CD8-positive, alpha-beta memory T cell (primary cell): ENCODE measurements around the gene NKAP. TPM values are rescaled to one million over a fixed set of nuclear protein-coding genes. Genes with fewer than 3 reads are reported as not detected.
"Not testable (repeated sequence)": the region's sequence is repeated elsewhere in the genome, so short reads cannot be mapped to it uniquely, and the experiment has no call there.

Experiments used
- CTCF ChIA-PET: fragments of 350-600 bp; sonication (Branson Sonifier 250); formaldehyde crosslinking; loops from one replicate; lab custom pipeline; 2021; ENCODE audit warnings: antibody characterized with exemption; lab: Charles Lee
- POLR2A ChIA-PET: fragments of 350-600 bp; sonication (Branson Sonifier 250); formaldehyde crosslinking; loops from one replicate; lab custom pipeline; 2021; ENCODE audit warnings: antibody characterized with exemption; lab: Charles Lee
- DNase-seq, 5 donors: peaks; one replicate each; pipeline versions ENCODE4 v3.0.0 to v3.0.0-alpha.2; 2020 to 2022; ENCODE audit warnings: mixed read lengths in 1 of 5
- H3K27ac ChIP-seq: one replicate; pipeline ENCODE4 v1.7.0; 2013; ENCODE audit warnings: low read depth, mild to moderate bottlenecking, low read length, moderate library complexity
- H3K27me3 ChIP-seq: 2 replicates; pipeline ENCODE4 v1.7.0; 2013; ENCODE audit warnings: low read length, mild to moderate bottlenecking; ENCODE audit not compliant: insufficient read depth, poor library complexity, severe bottlenecking
- H3K36me3 ChIP-seq: 2 replicates; pipeline ENCODE4 v1.7.0; 2013; ENCODE audit warnings: mild to moderate bottlenecking, low read length, moderate library complexity; ENCODE audit not compliant: insufficient read depth
- H3K4me1 ChIP-seq: 2 replicates; pipeline ENCODE4 v1.7.0; 2013; ENCODE audit warnings: mild to moderate bottlenecking, low read length, moderate library complexity; ENCODE audit not compliant: insufficient read depth
- H3K4me3 ChIP-seq: 2 replicates; pipeline ENCODE4 v1.7.0; 2013; ENCODE audit warnings: mild to moderate bottlenecking, low read length
- H3K9me3 ChIP-seq: 2 replicates; pipeline ENCODE4 v1.7.0; 2013; ENCODE audit warnings: mild to moderate bottlenecking, low read length
- H3K27ac Mint-ChIP-seq, 8 donors: one replicate each; pipeline ENCODE4 v1.8.0; 2020 to 2021; ENCODE audit warnings: mixed read lengths in 8 of 8, mild to moderate bottlenecking in 6 of 8, inconsistent platforms in 3 of 8, moderate library complexity in 3 of 8
- H3K27me3 Mint-ChIP-seq, 2 donors: one replicate each; pipeline ENCODE4 v1.8.0; 2020 to 2021; ENCODE audit warnings: mixed read lengths in 2 of 2, mild to moderate bottlenecking in 1 of 2, moderate library complexity in 1 of 2
- H3K36me3 Mint-ChIP-seq, 3 donors: one replicate each; pipeline ENCODE4 v1.8.0; 2020 to 2021; ENCODE audit warnings: mixed read lengths in 3 of 3, inconsistent platforms in 1 of 3, mild to moderate bottlenecking in 1 of 3
- H3K4me1 Mint-ChIP-seq, 3 donors: one replicate each; pipeline ENCODE4 v1.8.0; 2020 to 2021; ENCODE audit warnings: mixed read lengths in 3 of 3, inconsistent platforms in 1 of 3, mild to moderate bottlenecking in 1 of 3
- H3K4me3 Mint-ChIP-seq, 7 donors: one replicate each; pipeline ENCODE4 v1.8.0; 2020 to 2021; ENCODE audit warnings: mixed read lengths in 7 of 7, mild to moderate bottlenecking in 6 of 7, moderate library complexity in 4 of 7, inconsistent platforms in 2 of 7
- H3K9me3 Mint-ChIP-seq, 5 donors: one replicate each; pipeline ENCODE4 v1.8.0; 2020 to 2022; ENCODE audit warnings: mixed read lengths in 5 of 5, mild to moderate bottlenecking in 3 of 5, moderate library complexity in 2 of 5, inconsistent platforms in 1 of 5
- polyA plus RNA-seq: library from polyadenylated mRNA; unstranded; fragments of 300-500 nt; fragmentation: Illumina TruSeq; gene quantifications from one replicate; pipeline ENCODE4 v1.2.3, GENCODE V29; 2021
- total RNA-seq, 2 experiments: library from RNA; stranded (reverse); gene quantifications; one replicate each; pipeline ENCODE4 v1.2.3, GENCODE V29; 2021

The NKAP gene
- total and polyA plus RNA-seq, 3 experiments from 2014 or later: 4.6 to 11.7 (median 11.3) TPM

- no peaks in the 10 kb centered on the region for H3K4me1 ChIP-seq
- POLR2A ChIA-PET: no interaction called here
- H3K27me3 ChIP-seq: no peaks in the 10 kb centered on the region
- H3K36me3 ChIP-seq: no peaks in the 10 kb centered on the region
- Mint-ChIP-seq H3K36me3 (no peaks in the 10 kb centered on the region), H3K27me3 (peaks cover 8 to 25% of the 10 kb centered on the region in 2 donors), H3K27ac (no peak overlapping the region), H3K9me3 (no peaks in the 10 kb centered on the region), H3K4me3 (no peak overlapping the region), H3K4me1 (no peaks in the 10 kb centered on the region)
- no peak for DNase-seq
- no peak overlapping the region for H3K4me3 ChIP-seq
- CTCF ChIA-PET: interaction anchor here (0.9 kb wide), 1 partner anchor 11 kb away, joined by 4 read pairs; no protein-coding TSS in a partner anchor
- no peaks in the 10 kb centered on the region for H3K9me3 ChIP-seq
- H3K27ac ChIP-seq: no peak overlapping the region
These were observed 38.6 kb upstream of the NKAP start for GRCh38 chrX:119982145-119982544.

GRCh38 chrX:119981286-119982070 is 37.9 kb upstream of the NKAP start:
- Mint-ChIP-seq H3K4me1 (no peaks in the 10 kb centered on the region), H3K27me3 (peaks cover 8 to 24% of the 10 kb centered on the region in 2 donors), H3K27ac (no peak overlapping the region), H3K9me3 (no peaks in the 10 kb centered on the region), H3K4me3 (no peak overlapping the region), H3K36me3 (no peaks in the 10 kb centered on the region)
- H3K9me3 ChIP-seq: no peaks in the 10 kb centered on the region
- no peak for DNase-seq
- CTCF ChIA-PET: interaction anchor here (0.9 kb wide), 1 partner anchor 12 kb away, joined by 4 read pairs; no protein-coding TSS in a partner anchor
- H3K4me3 ChIP-seq: no peak overlapping the region
- no peaks in the 10 kb centered on the region for H3K36me3 ChIP-seq
- no peaks in the 10 kb centered on the region for H3K27me3 ChIP-seq
- no peak overlapping the region for H3K27ac ChIP-seq
- POLR2A ChIA-PET: interaction anchor here (0.5 kb wide), 1 partner anchor 18 kb away, joined by 6 read pairs; no protein-coding TSS in a partner anchor
- no peaks in the 10 kb centered on the region for H3K4me1 ChIP-seq

GRCh38 chrX:119977172-119977571 is 33.6 kb upstream of the NKAP start:
- H3K27ac Mint-ChIP-seq, H3K36me3 ChIP-seq, H3K4me1 Mint-ChIP-seq, H3K9me3 ChIP-seq, H3K4me3 Mint-ChIP-seq, CTCF ChIA-PET, POLR2A ChIA-PET, H3K27me3 ChIP-seq, H3K27me3 Mint-ChIP-seq, H3K36me3 Mint-ChIP-seq, H3K4me3 ChIP-seq, H3K9me3 Mint-ChIP-seq, H3K4me1 ChIP-seq, H3K27ac ChIP-seq, DNase-seq: not testable (repeated sequence)

- POLR2A ChIA-PET: no interaction called here
- Histone ChIP-seq H3K36me3 (no peaks in the 10 kb centered on the region), H3K4me1 (no peaks in the 10 kb centered on the region), H3K4me3 (no peak overlapping the region), H3K27me3 (no peaks in the 10 kb centered on the region), H3K9me3 (no peaks in the 10 kb centered on the region), H3K27ac (no peak overlapping the region)
- H3K27ac Mint-ChIP-seq: no peak overlapping the region
- no peak overlapping the region for H3K4me3 Mint-ChIP-seq
- H3K36me3 Mint-ChIP-seq: no peaks in the 10 kb centered on the region
- H3K27me3 Mint-ChIP-seq: no peaks in the 10 kb centered on the region
- no peak for DNase-seq
- CTCF ChIA-PET: no interaction called here
- no peaks in the 10 kb centered on the region for H3K4me1 Mint-ChIP-seq
- H3K9me3 Mint-ChIP-seq: no peaks in the 10 kb centered on the region
These were observed 27.6 kb upstream of the NKAP start for GRCh38 chrX:119971184-119971583.

- Mint-ChIP-seq H3K27ac (no peak overlapping the region), H3K36me3 (no peaks in the 10 kb centered on the region), H3K4me3 (no peak overlapping the region), H3K27me3 (no peaks in the 10 kb centered on the region), H3K4me1 (no peaks in the 10 kb centered on the region), H3K9me3 (no peaks in the 10 kb centered on the region)
- ChIA-PET CTCF (no interaction called here), POLR2A (no interaction called here)
- H3K4me1 ChIP-seq: no peaks in the 10 kb centered on the region
- no peaks in the 10 kb centered on the region for H3K9me3 ChIP-seq
- H3K4me3 ChIP-seq: no peak overlapping the region
- H3K27me3 ChIP-seq: no peaks in the 10 kb centered on the region
- DNase-seq: no peak
- H3K36me3 ChIP-seq: no peaks in the 10 kb centered on the region
- no peak overlapping the region for H3K27ac ChIP-seq
These were observed 27.0 kb upstream of the NKAP start for GRCh38 chrX:119970574-119970973.

- H3K27me3 ChIP-seq, H3K4me3 Mint-ChIP-seq, DNase-seq, H3K36me3 Mint-ChIP-seq, H3K4me3 ChIP-seq, H3K9me3 Mint-ChIP-seq, H3K4me1 Mint-ChIP-seq, H3K27ac Mint-ChIP-seq, H3K4me1 ChIP-seq, H3K9me3 ChIP-seq, CTCF ChIA-PET, H3K27ac ChIP-seq, POLR2A ChIA-PET, H3K36me3 ChIP-seq: not testable (repeated sequence)
- H3K27me3 Mint-ChIP-seq: peaks cover 8 to 15% of the 10 kb centered on the region in 2 donors
These were observed 23.3 kb upstream of the NKAP start for GRCh38 chrX:119966837-119967236.

GRCh38 chrX:119960625-119961024 is 17.1 kb upstream of the NKAP start:
- Mint-ChIP-seq H3K27me3 (peaks cover 15 to 22% of the 10 kb centered on the region in 2 donors), H3K4me3 (no peak overlapping the region), H3K9me3 (peaks cover 0 to 5% (median 3%) of the 10 kb centered on the region in 5 donors), H3K36me3 (peaks cover 0 to 3% (median 0%) of the 10 kb centered on the region in 3 donors), H3K4me1 (peaks cover 15 to 19% (median 15%) of the 10 kb centered on the region in 3 donors), H3K27ac (no peak overlapping the region)
- Histone ChIP-seq H3K4me1 (no peaks in the 10 kb centered on the region), H3K4me3 (no peak overlapping the region), H3K36me3 (no peaks in the 10 kb centered on the region), H3K27ac (no peak overlapping the region), H3K9me3 (no peaks in the 10 kb centered on the region), H3K27me3 (peaks cover 5% of the 10 kb centered on the region)
- CTCF ChIA-PET: no interaction called here
- no peak for DNase-seq
- POLR2A ChIA-PET: no interaction called here

- H3K9me3 ChIP-seq, H3K4me1 ChIP-seq, H3K27me3 ChIP-seq, H3K27ac ChIP-seq, H3K9me3 Mint-ChIP-seq, H3K4me3 ChIP-seq, H3K36me3 Mint-ChIP-seq, H3K36me3 ChIP-seq: not testable (repeated sequence)
- Mint-ChIP-seq H3K4me3 (peak overlapping the region; percentile 14 to 71 (median 45)), H3K4me1 (peaks cover 23 to 38% (median 25%) of the 10 kb centered on the region in 3 donors), H3K27me3 (peaks cover 0 to 16% of the 10 kb centered on the region in 2 donors), H3K27ac (peak overlapping the region; percentile 56 to 89 (median 80))
- CTCF ChIA-PET: interaction anchor here (1.1 kb wide), 1 partner anchor 24 kb away, joined by 3 read pairs; no protein-coding TSS in a partner anchor
- DNase-seq: peak; percentile 17 to 83 (median 79)
- POLR2A ChIA-PET: interaction anchor here (1.2 kb wide), 1 partner anchor 165 kb away, joined by 4 read pairs; the partner anchor contains the start of gene RPL39
These were observed 12.4 kb upstream of the NKAP start for GRCh38 chrX:119955807-119956570.
